HG03103 (cell line): Measurements from ENCODE around the gene OR2A42.
A peak's percentile ranks its signal among the peaks of the same experiment; 100 is the strongest.
"Not testable (repeated sequence)": the region's sequence is repeated elsewhere in the genome, so short reads cannot be mapped to it uniquely, and the experiment has no call there.

Experiments
- ATAC-seq: cut with Tn5 transposase; IDR thresholded peaks from one replicate; pipeline ENCODE4 v1.9.1; 2021; ENCODE audit warnings: low read depth; ENCODE audit not compliant: unreplicated experiment

The OR2A42 gene

DNA sequence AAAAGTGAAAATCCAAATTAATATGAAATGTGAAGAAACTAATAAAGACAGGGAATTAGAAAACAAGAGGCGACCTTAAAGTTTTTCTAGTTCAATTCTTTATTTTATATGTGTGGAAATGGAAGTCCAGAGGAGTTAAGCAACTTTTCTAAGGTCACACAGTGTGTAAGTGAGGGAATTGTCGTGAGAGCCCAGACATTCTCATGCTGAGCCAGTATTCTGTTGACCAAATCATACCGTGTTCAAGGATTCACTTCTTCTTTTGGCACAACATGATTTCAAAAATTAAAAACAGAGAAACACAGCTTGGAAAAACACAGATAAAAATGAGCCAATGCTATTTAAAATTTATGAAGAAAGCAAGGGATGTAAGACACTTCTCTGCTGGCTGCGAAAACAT is 12.5 kb downstream of the OR2A42 start:
- not testable (repeated sequence) for ATAC-seq

DNA sequence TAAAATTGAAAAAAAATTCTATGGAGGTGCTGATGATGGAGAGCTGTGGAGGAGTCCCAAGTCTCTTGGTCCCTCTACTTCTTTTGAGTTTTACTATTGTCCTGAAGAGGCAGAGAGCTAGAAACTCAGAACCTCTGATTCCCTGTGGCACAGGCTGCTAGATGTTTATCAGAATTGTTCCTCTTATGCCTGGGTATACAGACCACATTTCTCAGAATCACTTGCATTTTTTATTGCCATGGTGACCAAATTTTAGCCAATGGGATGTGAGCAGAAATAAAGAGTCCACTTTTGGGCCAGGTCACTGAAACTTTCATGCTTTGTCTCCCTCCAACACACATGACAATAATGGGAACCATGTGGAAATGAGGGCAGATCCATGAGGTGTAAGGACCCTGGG is 15.7 kb downstream of the OR2A42 start:
- ATAC-seq, result not testable (repeated sequence)

DNA sequence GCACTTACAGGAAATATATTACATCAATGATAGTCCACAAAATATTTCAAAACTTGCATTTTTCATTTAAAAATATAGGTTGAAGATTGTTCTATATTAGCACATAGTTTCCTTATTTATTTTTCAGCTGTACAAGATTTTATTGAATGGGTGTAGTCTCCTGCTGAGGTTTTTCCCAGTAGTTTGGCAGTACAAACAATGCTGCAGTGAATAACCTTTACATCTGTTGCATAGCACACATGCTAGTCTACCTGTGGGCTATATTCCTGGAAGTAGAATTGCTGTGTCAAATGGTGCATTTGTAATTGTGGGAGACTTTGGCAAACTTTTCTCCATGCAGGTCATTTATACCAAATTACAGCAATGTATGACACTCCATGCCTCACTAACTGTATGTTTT is 18.9 kb downstream of the OR2A42 start:
- not testable (repeated sequence) for ATAC-seq

- ATAC-seq, result not testable (repeated sequence)
These were observed 20.3 kb downstream of the OR2A42 start for GRCh38 chr7:144219149-144219548.

- ATAC-seq, result not testable (repeated sequence)
These were observed 20.8 kb downstream of the OR2A42 start for GRCh38 chr7:144218581-144218980.

GRCh38 chr7:144217200-144217599 is 22.2 kb downstream of the OR2A42 start:
- ATAC-seq, result not testable (repeated sequence)

DNA sequence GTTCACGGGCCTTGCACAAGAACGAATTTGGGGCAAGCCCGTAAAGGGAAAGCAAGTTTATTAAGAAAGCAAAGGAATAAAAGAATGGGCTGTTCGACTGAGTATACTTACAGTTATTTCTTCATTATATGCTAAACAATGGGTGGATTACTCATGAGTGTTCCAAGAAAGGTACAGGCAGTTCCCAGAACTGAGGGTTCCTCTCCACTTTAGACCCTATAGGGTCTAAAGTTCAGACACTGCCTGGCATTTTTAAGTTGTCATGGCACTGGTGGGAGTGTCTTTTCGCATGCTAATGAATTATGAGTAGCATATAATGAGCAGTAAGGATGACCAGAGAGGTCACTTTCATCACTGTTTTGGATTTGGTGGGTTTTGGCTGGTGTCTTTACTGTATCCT is 34.1 kb downstream of the OR2A42 start:
- not testable (repeated sequence) for ATAC-seq

- ATAC-seq, result not testable (repeated sequence)
These were observed 36.3 kb downstream of the OR2A42 start for GRCh38 chr7:144203086-144203485.

DNA sequence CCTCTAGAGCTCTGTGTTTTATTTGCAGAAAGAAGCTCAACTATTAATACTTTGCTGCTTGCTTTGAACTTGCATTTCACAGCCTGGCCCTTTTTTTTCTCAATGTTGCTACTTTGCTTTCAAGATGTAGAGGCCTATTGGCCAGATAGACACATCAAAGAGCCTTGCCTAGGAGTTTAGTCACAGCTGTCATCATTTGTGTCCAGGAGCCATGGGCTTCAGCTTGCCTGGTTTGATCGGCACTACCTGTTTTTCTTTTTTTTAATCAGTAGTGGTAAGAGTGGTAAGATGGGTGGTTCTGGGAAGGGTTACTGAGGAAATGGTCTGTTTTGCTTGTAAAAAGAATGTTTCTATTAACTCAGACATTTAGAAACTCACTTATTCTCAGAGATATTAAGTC is 37.4 kb downstream of the OR2A42 start:
- ATAC-seq, result peak; percentile 37

DNA sequence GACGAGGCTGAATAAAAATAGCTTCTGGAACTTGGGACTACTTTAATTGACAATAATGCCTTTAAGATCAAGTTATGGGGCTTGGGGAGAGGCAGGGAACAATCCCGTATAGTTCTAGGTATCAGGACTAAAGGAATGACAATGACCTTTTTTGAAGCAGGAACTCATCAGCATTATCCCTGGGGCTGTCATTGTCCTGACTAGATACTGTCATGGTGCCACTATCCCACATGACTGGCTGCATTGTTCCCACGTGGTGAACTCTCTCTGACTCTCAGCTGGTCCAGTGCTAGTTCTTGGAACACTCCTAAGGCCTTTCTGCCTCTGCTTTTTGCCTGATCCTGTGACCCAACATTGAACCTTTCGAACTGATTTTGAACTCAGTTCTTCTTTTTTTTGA is 40.5 kb downstream of the OR2A42 start:
- not testable (repeated sequence) for ATAC-seq

DNA sequence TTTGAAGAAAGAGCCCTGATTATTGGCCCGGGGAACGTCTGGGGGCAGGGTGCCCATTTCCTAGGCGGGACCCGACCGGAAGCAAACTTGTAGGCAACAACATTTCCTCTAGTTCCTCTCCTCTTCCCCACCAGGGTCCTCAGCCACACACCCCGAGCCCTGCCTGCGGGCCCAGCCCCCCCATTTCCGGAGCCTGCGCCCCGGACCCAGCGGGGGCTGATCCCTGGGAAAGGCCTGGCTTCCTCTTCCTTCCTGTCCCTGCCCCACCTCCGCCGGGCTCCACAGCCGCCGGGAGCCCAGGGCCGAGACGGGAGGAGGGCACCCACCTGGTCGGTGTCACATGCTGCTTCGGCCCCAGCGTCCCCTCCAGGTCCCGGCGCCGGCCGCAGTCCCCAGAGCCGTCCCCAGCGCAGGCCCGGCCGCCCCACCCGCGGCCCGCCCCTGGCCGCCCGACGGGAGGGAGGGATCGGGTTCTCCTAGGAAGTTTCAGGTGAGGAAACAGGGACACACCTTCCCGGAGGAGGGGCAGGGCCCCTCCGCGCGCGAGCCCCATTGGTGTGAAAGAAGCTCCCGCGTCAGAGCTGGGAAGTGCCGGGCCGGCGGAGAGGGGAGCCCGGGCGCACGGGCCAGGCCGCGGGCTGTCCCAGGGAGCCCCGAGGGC is 44.1 kb downstream of the OR2A42 start, which contains the start of gene ARHGEF35:
Gene ARHGEF35 (minus strand): TSS at position 622 of the 661 bp plus-strand sequence. CDS start 7,450 bp downstream, outside the sequence.
- peak; percentile 59 for ATAC-seq

GRCh38 chr7:144194453-144194852 is 45.0 kb downstream of the OR2A42 start:
- not testable (repeated sequence) for ATAC-seq

DNA sequence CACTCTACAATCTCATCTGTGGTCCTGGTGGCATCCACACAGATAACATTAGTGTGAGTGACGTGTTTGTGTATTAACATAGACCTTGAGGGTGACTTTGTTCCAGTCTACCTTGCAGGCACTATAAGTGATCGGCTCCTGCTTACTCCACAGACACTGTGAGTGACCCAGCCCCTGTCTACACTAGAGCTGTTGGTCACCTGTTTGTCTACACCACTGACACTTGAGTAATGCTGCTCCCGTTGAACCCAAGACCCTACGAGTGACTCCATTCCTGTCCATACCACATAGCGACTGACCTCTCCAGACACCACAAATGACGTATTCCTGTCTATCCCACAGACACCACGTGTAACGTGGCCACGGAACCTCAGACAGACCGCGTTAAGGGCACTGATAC is 45.6 kb downstream of the OR2A42 start:
- ATAC-seq, result not testable (repeated sequence)

- ATAC-seq, result not testable (repeated sequence)
These were observed 50.7 kb downstream of the OR2A42 start for GRCh38 chr7:144188578-144189171.

DNA sequence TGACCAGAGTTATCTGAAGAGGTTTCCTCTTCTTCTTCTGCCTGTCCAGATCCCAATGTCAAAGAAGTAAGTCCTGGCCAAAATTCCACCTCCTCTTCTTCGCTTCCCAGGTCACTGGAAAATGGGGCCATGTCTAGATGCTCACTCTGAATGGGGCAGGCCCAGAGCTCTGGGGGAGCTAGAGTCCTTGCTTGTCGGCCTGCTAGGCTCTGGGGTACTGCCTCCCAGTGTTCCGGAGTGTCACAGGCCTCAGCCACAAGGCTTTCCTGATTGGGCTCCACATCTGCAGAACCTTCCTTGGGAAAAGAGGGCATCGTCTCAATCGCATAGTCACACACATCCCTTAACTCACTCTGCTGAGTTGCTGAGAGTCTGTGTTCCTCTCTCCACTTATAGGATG is 51.6 kb downstream of the OR2A42 start:
- ATAC-seq, result not testable (repeated sequence)

- ATAC-seq, result not testable (repeated sequence)
These were observed 56.2 kb downstream of the OR2A42 start, which contains the start of gene CTAGE4 for GRCh38 chr7:144183166-144183565. TSS of gene CTAGE4 (plus strand) at chr7:144183466. CDS start at chr7:144183504, 38 bp downstream.

GRCh38 chr7:144179165-144179479 is 60.3 kb downstream of the OR2A42 start:
- ATAC-seq, result not testable (repeated sequence)

DNA sequence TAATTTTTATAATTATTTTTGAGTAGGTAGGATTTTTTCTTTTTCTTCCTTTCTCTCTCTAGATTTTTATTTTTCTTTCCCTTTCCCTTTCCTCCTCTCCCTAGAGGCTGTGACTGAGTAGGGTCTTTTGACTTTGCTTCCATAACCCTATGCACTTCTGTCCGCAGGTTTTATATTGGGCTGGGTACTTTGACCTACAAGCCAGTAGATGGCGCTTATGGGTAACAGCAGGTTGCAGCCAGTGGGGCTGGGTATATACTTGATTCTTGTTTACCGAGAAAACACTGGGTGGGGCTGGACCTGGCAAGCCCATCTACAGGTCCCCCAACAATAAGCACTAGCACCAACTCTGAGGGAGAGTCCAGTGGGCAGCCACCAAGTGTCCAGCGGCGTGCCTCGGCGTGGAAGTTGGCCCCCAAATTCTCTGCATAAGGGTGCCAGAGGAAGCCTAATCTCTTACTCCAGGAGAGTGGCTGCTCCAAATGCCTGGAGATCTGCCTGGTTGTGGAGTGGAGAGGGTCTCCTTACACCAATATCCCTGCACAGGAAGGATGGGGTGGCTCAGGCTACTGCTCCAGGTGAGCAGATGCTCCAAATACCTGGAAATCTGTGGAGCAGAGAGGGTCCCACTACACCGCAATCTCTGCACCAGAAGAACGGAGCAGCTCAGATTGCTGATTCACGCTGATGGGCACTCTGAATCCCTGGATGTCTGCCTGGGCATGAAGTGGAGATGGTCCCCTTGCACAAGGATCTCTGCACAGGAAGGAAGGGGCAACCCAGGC is 60.8 kb downstream of the OR2A42 start:
- peak; percentile 91 for ATAC-seq
